Hepatocyte (in vitro differentiated cells): ENCODE measurements around the gene RORB. TPM values are rescaled to one million over a fixed set of nuclear protein-coding genes. Genes with fewer than 3 reads are reported as not detected.
A peak's percentile ranks its signal among the peaks of the same experiment; 100 is the strongest.
"Not testable (repeated sequence)": the region's sequence is repeated elsewhere in the genome, so short reads cannot be mapped to it uniquely, and the experiment has no call there.

Experiments
- DNase-seq: peaks from one replicate; pipeline ENCODE4 v3.0.0-alpha.2; 2016; ENCODE audit warnings: low spot score
- H2AFZ ChIP-seq: fragments of 200-600 bp; sonication (generic); 2 replicates; pipeline ENCODE4 v1.6.0; 2016; ENCODE audit warnings: antibody characterized with exemption, mild to moderate bottlenecking
- H3K27ac ChIP-seq: fragments of 200-600 bp; sonication (generic); 2 replicates; pipeline ENCODE4 v1.5.1; 2016; ENCODE audit warnings: mild to moderate bottlenecking
- H3K27me3 ChIP-seq: fragments of 200-600 bp; sonication (generic); 2 replicates; pipeline ENCODE4 v1.6.1; 2016
- H3K36me3 ChIP-seq: fragments of 200-600 bp; sonication (generic); replicated peaks from 2 replicates; pipeline ENCODE4 v1.5.1; 2016; ENCODE audit warnings: low read depth; ENCODE audit not compliant: insufficient read depth
- H3K4me1 ChIP-seq: fragments of 200-600 bp; sonication (generic); 2 replicates; pipeline ENCODE4 v1.5.1; 2016; ENCODE audit warnings: mild to moderate bottlenecking, moderate library complexity; ENCODE audit not compliant: insufficient read depth
- H3K4me2 ChIP-seq: fragments of 200-600 bp; sonication (generic); 2 replicates; pipeline ENCODE4 v1.6.0; 2016
- H3K4me3 ChIP-seq: fragments of 200-600 bp; sonication (generic); 2 replicates; pipeline ENCODE4 v1.5.1; 2016; ENCODE audit warnings: mild to moderate bottlenecking
- H3K79me2 ChIP-seq: fragments of 200-600 bp; sonication (generic); 2 replicates; pipeline ENCODE4 v1.6.0; 2017; ENCODE audit warnings: mild to moderate bottlenecking
- H3K9me2 ChIP-seq: fragments of 200-600 bp; sonication (generic); replicated peaks from 2 replicates; pipeline ENCODE4 v1.6.0; 2017; ENCODE audit warnings: mild to moderate bottlenecking; ENCODE audit not compliant: insufficient read depth
- H3K9me3 ChIP-seq: fragments of 200-600 bp; sonication (generic); 2 replicates; pipeline ENCODE4 v1.5.1; 2016; ENCODE audit warnings: low read depth, mild to moderate bottlenecking
- H4K20me1 ChIP-seq: fragments of 200-600 bp; sonication (generic); 2 replicates; pipeline ENCODE4 v1.6.0; 2016; ENCODE audit warnings: mild to moderate bottlenecking; ENCODE audit not compliant: insufficient read depth, poor library complexity, severe bottlenecking
- EZH2 ChIP-seq: fragments of 200-600 bp; sonication (generic); IDR thresholded peaks from 2 replicates; pipeline ENCODE4 v1.6.1; 2016; ENCODE audit warnings: antibody characterized with exemption, mild to moderate bottlenecking, borderline replicate concordance
- EZH2phosphoT487 ChIP-seq: fragments of 200-600 bp; sonication (generic); IDR thresholded peaks from one replicate; pipeline ENCODE4 v1.6.1; 2018; ENCODE audit warnings: antibody characterized with exemption, mild to moderate bottlenecking, low read depth, moderate library complexity; ENCODE audit not compliant: unreplicated experiment, severe bottlenecking
- WGBS: methylation state at CpG from one replicate; pipeline ENCODE4 v1.1.6; 2016; ENCODE audit warnings: low lambda C conversion rate; ENCODE audit errors: missing lambda C conversion rate; 5-methylcytosine and 5-hydroxymethylcytosine counted together
- polyA plus RNA-seq: library from polyadenylated mRNA; unstranded; fragments of >200 nt; fragmentation: Nextera tagmentation; extraction: Ambion mirVana; gene quantifications from 2 replicates; pipeline ENCODE4 v1.2.1, GENCODE V29; 2016
- total RNA-seq: library from RNA; depleted of rRNA; stranded (reverse); fragments of >200 nt; gene quantifications from 2 replicates; pipeline ENCODE4 v1.2.3, GENCODE V29; 2014
- TF ChIP-seq, protein P1 (sequence below): fragments of 200-600 bp; sonication (generic); IDR thresholded peaks from 2 replicates; pipeline ENCODE4 v1.5.1; 2016; ENCODE audit warnings: antibody characterized with exemption, mild to moderate bottlenecking; ENCODE audit not compliant: poor library complexity

Gene RORB
- total and polyA plus RNA-seq, 2 experiments from 2014 or later = 1.4 TPM; not detected in 1

DNA sequence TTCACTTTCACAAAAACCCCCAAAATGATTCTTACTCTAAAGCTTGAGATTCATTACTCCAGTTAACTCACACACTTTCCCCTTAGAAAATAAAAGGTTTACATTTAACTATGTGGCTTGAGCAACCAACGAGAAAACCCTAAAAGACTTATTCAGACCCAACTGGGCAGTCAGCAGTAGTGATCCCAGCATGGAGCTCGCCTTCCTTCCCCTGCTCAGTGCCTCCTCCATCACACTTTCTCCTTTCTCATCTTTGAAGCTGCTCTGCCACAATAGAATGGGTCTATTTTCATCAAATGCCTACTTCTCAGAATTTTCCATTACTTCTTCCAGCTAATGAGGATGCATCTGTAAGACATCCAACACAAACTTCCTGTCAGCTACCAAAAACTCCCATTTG is 29.1 kb downstream of the RORB start:
- H3K27me3 ChIP-seq = peaks cover 2% of the 10 kb centered on the region
- no peak overlapping the region for H2AFZ ChIP-seq
- H3K9me3 ChIP-seq = no peaks in the 10 kb centered on the region
- no peak overlapping the region for H3K4me3 ChIP-seq
- H3K9me2 ChIP-seq = no peaks in the 10 kb centered on the region
- H4K20me1 ChIP-seq = no peaks in the 10 kb centered on the region
- 72% methylated on average over 2 of the region's 2 CpGs for WGBS
- H3K27ac ChIP-seq = no peak overlapping the region
- no peaks in the 10 kb centered on the region for H3K36me3 ChIP-seq
- H3K79me2 ChIP-seq = no peaks in the 10 kb centered on the region
- no peak overlapping the region for H3K4me2 ChIP-seq
- DNase-seq = no peak
- TF ChIP-seq EZH2 (no peak), EZH2phosphoT487 (no peak)
- TF ChIP-seq, protein P1, sequence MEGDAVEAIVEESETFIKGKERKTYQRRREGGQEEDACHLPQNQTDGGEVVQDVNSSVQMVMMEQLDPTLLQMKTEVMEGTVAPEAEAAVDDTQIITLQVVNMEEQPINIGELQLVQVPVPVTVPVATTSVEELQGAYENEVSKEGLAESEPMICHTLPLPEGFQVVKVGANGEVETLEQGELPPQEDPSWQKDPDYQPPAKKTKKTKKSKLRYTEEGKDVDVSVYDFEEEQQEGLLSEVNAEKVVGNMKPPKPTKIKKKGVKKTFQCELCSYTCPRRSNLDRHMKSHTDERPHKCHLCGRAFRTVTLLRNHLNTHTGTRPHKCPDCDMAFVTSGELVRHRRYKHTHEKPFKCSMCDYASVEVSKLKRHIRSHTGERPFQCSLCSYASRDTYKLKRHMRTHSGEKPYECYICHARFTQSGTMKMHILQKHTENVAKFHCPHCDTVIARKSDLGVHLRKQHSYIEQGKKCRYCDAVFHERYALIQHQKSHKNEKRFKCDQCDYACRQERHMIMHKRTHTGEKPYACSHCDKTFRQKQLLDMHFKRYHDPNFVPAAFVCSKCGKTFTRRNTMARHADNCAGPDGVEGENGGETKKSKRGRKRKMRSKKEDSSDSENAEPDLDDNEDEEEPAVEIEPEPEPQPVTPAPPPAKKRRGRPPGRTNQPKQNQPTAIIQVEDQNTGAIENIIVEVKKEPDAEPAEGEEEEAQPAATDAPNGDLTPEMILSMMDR = no peak
- H3K4me1 ChIP-seq = no peaks in the 10 kb centered on the region

DNA sequence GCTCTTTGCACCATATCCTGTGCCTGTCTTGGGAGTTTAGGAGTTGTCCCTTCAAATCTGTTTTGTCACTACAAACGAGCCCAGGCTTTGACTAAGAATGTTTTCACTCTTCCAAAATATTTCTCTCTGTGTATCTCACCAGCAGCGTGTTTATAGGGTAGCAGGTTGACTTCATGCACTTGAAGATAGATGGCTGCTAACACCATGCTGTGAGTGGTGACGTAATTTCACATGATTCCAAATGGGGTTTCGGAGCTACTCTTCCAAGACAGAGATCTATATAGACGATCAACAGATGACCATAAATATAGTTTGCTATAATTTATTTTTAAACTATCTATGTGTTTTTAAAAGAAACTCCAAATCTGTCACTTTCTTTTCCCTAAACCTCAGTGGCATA is 30.6 kb downstream of the RORB start:
- Histone ChIP-seq H3K4me1 (no peaks in the 10 kb centered on the region), H3K79me2 (no peaks in the 10 kb centered on the region), H3K4me3 (no peak overlapping the region), H3K27ac (no peak overlapping the region), H3K9me3 (no peaks in the 10 kb centered on the region), H3K36me3 (no peaks in the 10 kb centered on the region), H3K27me3 (no peaks in the 10 kb centered on the region), H3K9me2 (no peaks in the 10 kb centered on the region), H3K4me2 (no peak overlapping the region), H4K20me1 (no peaks in the 10 kb centered on the region), H2AFZ (no peak overlapping the region)
- WGBS = 82% methylated on average over 5 of the region's 5 CpGs
- DNase-seq = no peak
- TF ChIP-seq EZH2phosphoT487 = no peak
- no peak for TF ChIP-seq EZH2
- TF ChIP-seq, protein P1 = no peak

DNA sequence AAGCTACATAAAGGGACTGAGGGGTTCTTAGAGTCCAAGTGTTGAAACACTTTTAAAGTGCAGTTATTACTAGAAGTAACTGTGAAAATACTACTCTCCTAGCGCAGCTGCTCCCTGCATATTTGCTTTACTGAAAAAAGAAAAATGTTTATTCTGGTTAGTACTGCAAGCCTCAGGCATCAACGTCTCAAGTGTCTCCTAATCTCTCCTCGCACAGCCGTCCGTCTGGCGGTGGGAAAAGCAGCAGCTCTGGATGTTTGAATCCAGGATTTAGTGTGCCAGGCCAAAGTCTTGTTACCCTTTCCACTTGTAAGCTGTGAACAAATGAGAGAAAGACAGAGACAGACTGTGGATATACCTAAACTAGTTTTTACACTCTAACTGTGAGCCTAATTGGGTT is 31.1 kb downstream of the RORB start:
- peak; percentile 4 for DNase-seq
- WGBS = 41% methylated on average over 6 of the region's 6 CpGs
- Histone ChIP-seq H2AFZ (no peak overlapping the region), H3K9me3 (no peaks in the 10 kb centered on the region), H3K27ac (no peak overlapping the region), H3K4me3 (no peak overlapping the region), H3K27me3 (no peaks in the 10 kb centered on the region), H3K9me2 (no peaks in the 10 kb centered on the region), H3K4me1 (no peaks in the 10 kb centered on the region), H3K36me3 (no peaks in the 10 kb centered on the region), H3K79me2 (no peaks in the 10 kb centered on the region), H3K4me2 (no peak overlapping the region), H4K20me1 (no peaks in the 10 kb centered on the region)
- TF ChIP-seq, protein P1 = no peak
- TF ChIP-seq EZH2phosphoT487 (no peak), EZH2 (no peak)

DNA sequence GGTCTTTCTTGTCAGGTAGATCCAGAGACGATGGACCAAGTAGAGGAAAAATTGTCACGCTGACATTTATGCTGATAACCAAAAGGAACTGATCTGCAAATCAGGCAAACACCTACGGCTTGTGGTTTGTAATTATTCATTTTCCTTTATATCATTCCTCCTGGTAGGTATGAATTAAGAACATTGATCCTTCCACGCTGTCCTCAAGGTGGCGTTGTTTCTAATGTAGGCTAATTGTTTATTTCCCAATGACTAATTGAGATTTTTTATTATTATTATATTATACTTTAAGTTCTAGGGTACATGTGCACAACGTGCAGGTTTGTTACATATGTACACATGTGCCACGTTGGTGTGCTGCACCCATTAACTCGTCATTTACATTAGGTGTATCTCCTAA is 33.3 kb downstream of the RORB start:
- not testable (repeated sequence) for H3K27me3 ChIP-seq, H4K20me1 ChIP-seq, H3K79me2 ChIP-seq, H3K9me3 ChIP-seq, H3K36me3 ChIP-seq, H3K4me1 ChIP-seq, H3K4me2 ChIP-seq, H3K27ac ChIP-seq, H3K9me2 ChIP-seq, DNase-seq, H2AFZ ChIP-seq, H3K4me3 ChIP-seq
- 77% methylated on average over 8 of the region's 8 CpGs for WGBS
